Ishikawa (cell line): ENCODE results near the gene CLSTN1.

ENCODE experiments used
- CEBPB ChIP-seq: IDR thresholded peaks from 2 replicates; pipeline ENCODE4 v1.6.1; 2012
- EP300 ChIP-seq: IDR thresholded peaks from 2 replicates; pipeline ENCODE4 v1.6.1; 2012; ENCODE audit warnings: borderline replicate concordance
- REST ChIP-seq: IDR thresholded peaks from 2 replicates; pipeline ENCODE4 v1.6.1; 2012; ENCODE audit warnings: low read depth, mild to moderate bottlenecking
- TEAD4 ChIP-seq: IDR thresholded peaks from 2 replicates; pipeline ENCODE4 v1.6.1; 2012
- USF1 ChIP-seq: IDR thresholded peaks from 2 replicates; pipeline ENCODE4 v1.6.1; 2012
- YY1 ChIP-seq: IDR thresholded peaks from 2 replicates; pipeline ENCODE4 v1.6.1; 2012; ENCODE audit warnings: low read depth
- ZBTB7A ChIP-seq: IDR thresholded peaks from 2 replicates; pipeline ENCODE4 v1.6.1; 2012; ENCODE audit warnings: low read depth

GRCh38 chr1:9710037-9710436 is 113.7 kb downstream of the CLSTN1 start:
- no peak for TF ChIP-seq REST
- no peak for TF ChIP-seq CEBPB
- no peak for TF ChIP-seq YY1
- TF ChIP-seq TEAD4, result no peak
- TF ChIP-seq ZBTB7A, result no peak
- TF ChIP-seq USF1, result no peak
- TF ChIP-seq EP300, result no peak
